ENCODE data around the gene NFATC2.

Gene NFATC2

GRCh38 chr20:51374961-51375360 is 167.6 kb downstream of the NFATC2 start:
- DNase-seq (ENCODE audit: low read depth): no peak

DNA sequence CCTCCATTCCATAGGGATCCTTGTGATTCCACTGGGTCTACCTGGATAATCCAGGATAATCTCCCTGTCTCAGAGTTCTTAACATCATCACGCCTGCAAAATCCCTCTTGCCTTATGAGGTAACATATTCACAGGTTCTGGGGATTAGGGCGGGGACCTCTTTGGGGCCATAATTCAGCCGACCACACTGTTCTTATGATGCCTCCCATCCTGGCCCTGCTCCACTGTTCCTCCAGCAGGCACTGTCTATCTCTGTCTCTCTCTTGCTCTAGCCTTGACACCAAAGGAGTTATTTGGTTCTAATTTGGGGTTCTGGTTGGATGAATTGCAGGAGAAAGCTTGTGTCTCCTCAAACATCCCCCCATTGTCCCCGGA is 168.1 kb downstream of the NFATC2 start:
- DNase-seq (ENCODE audit: low read depth): peak; percentile 8

- peak; percentile 34 for DNase-seq (ENCODE audit: low read depth)
These were observed 168.6 kb downstream of the NFATC2 start for GRCh38 chr20:51373713-51374455.

GRCh38 chr20:51372966-51373365 is 169.6 kb downstream of the NFATC2 start:
- DNase-seq (ENCODE audit: low read depth): no peak

- peak; percentile 24 for DNase-seq (ENCODE audit: low read depth)
These were observed 170.2 kb downstream of the NFATC2 start for GRCh38 chr20:51372176-51372803.

DNA sequence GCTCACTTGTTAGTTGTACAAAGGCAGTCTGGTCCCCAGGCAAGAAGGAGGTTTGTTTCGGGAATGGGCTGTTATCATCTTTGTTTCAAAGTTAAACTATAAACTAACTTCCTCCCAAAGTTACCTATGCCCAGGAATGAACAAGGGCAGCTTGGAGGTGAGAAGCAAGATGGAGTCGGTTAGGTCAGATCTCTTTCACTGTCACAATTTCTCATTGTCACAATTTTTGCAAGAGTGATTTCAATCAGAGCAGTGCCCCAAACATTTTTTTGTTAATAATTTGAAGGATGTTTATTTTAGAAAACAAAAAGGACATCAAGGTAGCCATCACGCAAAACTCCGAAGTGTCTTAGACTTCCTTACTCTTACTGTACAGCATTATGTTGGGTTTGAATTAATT is 170.8 kb downstream of the NFATC2 start:
- DNase-seq (ENCODE audit: low read depth): no peak

GRCh38 chr20:51369503-51369902 is 173.0 kb downstream of the NFATC2 start:
- DNase-seq (ENCODE audit: low read depth): no peak

DNA sequence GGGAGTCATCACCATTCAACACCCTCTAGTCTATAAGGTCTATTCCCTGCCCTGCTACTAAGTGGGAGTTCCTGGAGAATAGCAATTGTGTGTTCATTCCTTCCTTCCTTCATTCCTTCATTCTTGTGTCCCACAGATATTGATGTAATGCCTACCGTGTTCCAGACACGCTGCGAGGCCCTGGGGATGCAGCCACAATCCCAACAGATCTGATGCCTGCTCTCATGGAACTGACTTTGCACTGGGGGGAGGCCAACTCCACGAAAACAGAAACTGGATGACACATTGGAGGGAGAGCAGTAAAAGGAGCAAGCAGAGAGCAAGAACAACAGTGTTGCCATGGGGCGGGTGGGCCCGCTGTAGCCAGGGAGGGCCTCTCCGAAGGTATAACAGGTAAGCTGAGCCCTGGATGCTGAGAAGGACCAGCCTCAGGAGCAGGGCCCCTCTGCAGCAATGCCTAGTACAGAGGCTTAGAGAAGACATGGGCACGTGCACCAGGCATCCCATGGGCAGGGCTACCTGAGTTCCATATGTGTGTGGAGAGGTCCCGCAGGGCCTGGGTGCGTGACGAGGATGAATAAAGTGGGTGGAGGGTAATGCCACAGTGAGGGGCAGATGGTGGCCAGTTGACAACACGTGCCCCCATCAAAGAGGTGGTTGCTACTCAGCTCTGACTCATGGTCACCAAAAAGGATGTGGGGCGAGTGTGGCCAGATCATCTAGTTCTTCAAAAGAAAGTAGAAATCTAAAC is 173.9 kb downstream of the NFATC2 start:
- no peak for DNase-seq (ENCODE audit: low read depth)

DNA sequence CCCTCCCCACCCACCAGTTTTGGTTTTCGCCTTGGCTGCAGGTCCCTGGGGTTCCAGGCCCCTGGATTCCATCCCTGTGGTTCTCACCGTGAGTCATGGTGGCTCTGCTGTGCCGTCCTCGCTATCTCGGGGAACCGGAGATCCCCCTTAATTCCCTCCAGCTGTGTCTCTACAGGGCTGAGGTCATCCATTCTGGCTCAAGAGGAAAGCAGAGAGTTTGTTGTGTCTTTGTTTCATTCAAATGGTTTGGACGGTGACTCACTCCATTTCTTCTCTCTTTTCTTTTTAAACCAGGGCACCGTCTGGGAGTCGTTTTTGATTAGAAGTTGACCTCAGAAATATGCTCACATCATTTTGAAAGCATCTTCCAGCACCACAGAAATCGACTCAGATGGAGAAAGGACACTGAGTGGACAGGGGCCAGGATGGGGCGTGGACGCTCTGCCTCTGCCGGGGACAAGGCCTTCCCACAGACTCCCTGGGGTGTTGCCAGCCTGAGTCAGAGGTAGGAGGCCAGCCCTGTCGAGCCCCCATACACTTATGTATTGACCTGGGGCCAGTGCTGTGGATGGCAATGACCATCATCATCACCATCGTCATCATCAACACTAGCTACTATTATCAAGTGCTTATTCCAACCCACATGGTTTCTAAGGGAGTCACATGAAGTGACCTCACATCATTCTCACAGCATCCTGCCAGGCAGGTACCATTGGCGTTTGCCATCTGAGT is 176.2 kb downstream of the NFATC2 start:
- DNase-seq (ENCODE audit: low read depth): no peak

- DNase-seq (ENCODE audit: low read depth): no peak
These were observed 176.8 kb downstream of the NFATC2 start for GRCh38 chr20:51365670-51366069.

- no peak for DNase-seq (ENCODE audit: low read depth)
These were observed 178.7 kb downstream of the NFATC2 start for GRCh38 chr20:51363813-51364212.

- DNase-seq (ENCODE audit: low read depth): no peak
These were observed 179.1 kb downstream of the NFATC2 start for GRCh38 chr20:51363378-51363777.

GRCh38 chr20:51362254-51362653 is 180.3 kb downstream of the NFATC2 start:
- DNase-seq (ENCODE audit: low read depth): no peak

DNA sequence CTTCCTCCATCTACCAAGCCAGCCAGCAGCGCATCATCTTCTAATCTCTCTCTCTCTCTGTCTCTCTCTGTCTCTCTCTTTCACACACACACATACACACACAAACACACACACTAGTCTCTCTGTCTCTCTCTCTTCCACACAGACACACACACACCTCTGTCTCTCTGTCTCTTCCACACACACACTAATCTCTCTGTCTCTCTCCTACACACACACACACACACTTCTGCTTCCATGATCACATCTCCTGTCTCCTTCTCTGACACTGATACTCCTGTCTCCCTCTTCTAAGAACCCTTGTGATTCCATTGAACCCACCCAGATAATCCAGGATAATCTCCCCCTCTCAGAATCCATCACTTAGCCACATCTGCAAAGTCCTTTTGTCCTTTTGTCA is 181.3 kb downstream of the NFATC2 start:
- DNase-seq (ENCODE audit: low read depth): no peak

- DNase-seq (ENCODE audit: low read depth): no peak
These were observed 181.9 kb downstream of the NFATC2 start for GRCh38 chr20:51360451-51361201.

GRCh38 chr20:51359947-51360346 is 182.6 kb downstream of the NFATC2 start:
- no peak for DNase-seq (ENCODE audit: low read depth)

DNA sequence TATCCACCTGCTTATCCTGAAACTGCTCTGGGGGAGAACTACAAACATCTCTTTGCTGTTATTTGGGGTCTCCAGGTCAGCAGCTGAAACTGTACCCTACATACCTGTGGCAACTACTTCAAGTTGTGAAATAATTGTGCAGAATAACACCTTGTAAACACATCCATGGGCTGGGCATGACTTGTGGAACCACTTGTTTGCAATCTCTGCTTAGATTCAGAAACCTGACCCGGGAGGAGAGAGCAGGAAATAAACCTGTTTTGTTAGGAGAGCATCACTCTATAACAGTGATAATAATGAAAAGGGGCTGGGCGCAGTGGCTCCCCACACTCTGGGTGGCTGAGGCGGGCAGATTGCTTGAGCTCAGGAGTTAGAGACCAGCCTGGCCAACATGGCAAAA is 183.1 kb downstream of the NFATC2 start:
- no peak for DNase-seq (ENCODE audit: low read depth)

DNA sequence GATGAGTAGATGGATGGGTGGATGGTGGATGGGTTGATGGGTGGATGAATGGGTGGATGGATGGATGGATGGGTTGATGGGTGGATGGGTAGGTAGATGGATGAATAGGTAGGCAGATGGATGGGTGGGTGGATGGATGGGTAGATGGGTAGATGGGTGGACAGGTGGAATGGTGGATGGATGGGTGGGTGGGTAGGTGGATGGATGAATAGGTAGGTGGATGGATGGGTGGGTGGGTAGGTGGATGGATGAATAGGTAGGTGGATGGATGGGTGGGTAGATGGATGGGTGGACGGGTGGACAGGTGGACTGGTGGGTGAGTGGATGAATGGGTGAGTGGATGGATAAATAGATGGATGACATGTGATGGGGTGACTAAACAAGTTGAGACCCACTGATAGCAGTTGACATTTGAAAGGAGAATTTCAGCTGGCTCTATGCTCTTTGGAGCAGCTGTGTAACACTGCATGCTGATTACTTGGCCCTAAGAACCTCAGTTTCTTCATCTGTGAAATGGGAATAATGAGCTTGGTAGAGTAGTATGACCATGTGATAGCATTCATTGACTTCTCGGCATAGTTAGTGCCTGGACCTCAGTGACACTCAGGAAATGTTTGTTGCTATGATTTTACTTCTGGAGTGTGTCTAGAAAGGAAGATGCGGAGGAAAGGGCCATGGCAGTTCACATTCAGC is 184.3 kb downstream of the NFATC2 start:
- no peak for DNase-seq (ENCODE audit: low read depth)

DNA sequence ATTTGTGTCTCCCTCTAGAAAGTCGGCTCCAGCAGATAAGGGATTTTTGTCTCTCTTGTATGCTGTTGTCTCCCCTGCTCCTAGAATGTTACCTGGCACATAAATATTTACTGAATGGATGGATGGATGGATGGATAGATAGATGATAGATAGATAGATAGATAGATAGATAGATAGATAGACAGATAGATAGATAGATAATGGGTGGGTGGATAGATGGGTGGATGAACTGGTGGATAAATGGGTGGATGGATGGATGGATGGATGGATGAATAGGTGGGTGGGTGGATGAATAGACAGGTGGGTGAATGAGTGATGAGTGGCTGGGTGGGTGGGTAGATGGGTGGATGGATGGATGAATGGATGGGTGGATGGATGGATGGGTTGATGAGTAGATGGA is 185.0 kb downstream of the NFATC2 start:
- no peak for DNase-seq (ENCODE audit: low read depth)

- no peak for DNase-seq (ENCODE audit: low read depth)
These were observed 185.6 kb downstream of the NFATC2 start for GRCh38 chr20:51356871-51357270.

- DNase-seq (ENCODE audit: low read depth): no peak
These were observed 187.7 kb downstream of the NFATC2 start for GRCh38 chr20:51354769-51355319.
